ENCODE measurements around the gene SLC27A5. TPM values are rescaled to one million over a fixed set of nuclear protein-coding genes. Genes with fewer than 3 reads are reported as not detected.

SLC27A5 gene
- total and polyA plus RNA-seq, 11 donors: 1.8 to 9.1 (median 3.7) TPM

DNA sequence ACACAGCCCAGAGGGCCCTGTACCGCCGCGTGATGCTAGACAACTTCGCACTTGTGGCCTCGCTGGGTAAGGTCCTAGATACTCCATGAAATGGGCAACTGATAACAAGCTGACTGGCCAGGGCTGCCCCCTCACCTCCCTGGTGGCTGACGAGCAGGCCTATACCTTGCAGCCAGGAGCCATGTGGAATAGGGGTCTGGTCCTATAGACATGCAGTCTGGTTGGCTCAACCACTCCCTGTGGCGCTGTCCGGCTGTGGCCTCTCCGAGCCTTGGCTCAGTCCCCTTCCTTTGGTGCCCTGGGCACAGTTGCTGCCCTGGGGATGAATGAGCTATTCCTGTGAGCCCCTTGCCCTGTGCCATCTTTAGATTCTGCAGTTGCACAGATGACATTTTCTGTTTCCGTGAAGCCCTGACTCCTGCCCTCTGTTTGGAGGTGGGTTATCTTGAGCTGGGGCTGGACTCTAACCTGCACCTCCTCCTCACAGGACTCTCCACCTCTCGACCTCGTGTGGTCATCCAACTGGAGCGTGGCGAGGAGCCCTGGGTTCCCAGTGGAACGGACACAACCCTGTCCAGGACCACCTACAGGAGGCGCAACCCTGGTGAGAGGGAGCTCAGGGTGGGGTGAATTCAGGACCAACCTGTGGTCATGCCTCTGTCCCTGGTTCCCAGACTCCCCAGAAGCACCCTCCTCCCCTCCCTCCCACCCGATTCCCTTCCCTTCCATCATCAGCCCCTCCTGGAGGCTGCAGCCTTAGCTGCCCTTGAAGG, 42.4 kb downstream of the SLC27A5 start:
- intact Hi-C loops (cut with DNase I): no loop called here
- peaks cover 0 to 42% (median 34%) of the 10 kb centered on the region in 9 donors for H3K36me3 ChIP-seq
- no peaks in the 10 kb centered on the region for H3K27me3 ChIP-seq
- H3K4me1 ChIP-seq: peaks cover 4 to 17% (median 13%) of the 10 kb centered on the region in 12 donors
- 92 to 95% (median 93%) methylated on average over 13 to 17 of the region's 17 CpGs for WGBS, 4 donors
- H3K9me3 ChIP-seq: no peaks in the 10 kb centered on the region
- TF ChIP-seq, protein P1, sequence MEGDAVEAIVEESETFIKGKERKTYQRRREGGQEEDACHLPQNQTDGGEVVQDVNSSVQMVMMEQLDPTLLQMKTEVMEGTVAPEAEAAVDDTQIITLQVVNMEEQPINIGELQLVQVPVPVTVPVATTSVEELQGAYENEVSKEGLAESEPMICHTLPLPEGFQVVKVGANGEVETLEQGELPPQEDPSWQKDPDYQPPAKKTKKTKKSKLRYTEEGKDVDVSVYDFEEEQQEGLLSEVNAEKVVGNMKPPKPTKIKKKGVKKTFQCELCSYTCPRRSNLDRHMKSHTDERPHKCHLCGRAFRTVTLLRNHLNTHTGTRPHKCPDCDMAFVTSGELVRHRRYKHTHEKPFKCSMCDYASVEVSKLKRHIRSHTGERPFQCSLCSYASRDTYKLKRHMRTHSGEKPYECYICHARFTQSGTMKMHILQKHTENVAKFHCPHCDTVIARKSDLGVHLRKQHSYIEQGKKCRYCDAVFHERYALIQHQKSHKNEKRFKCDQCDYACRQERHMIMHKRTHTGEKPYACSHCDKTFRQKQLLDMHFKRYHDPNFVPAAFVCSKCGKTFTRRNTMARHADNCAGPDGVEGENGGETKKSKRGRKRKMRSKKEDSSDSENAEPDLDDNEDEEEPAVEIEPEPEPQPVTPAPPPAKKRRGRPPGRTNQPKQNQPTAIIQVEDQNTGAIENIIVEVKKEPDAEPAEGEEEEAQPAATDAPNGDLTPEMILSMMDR (IDR thresholded peaks at IDR 0.05): no peak
- no peak for TF ChIP-seq POLR2A (IDR thresholded peaks at IDR 0.05)
- H3K27ac ChIP-seq: no peak overlapping the region
- DNase-seq: no peak
- ATAC-seq: no peak
- H3K4me3 ChIP-seq: no peak overlapping the region

DNA sequence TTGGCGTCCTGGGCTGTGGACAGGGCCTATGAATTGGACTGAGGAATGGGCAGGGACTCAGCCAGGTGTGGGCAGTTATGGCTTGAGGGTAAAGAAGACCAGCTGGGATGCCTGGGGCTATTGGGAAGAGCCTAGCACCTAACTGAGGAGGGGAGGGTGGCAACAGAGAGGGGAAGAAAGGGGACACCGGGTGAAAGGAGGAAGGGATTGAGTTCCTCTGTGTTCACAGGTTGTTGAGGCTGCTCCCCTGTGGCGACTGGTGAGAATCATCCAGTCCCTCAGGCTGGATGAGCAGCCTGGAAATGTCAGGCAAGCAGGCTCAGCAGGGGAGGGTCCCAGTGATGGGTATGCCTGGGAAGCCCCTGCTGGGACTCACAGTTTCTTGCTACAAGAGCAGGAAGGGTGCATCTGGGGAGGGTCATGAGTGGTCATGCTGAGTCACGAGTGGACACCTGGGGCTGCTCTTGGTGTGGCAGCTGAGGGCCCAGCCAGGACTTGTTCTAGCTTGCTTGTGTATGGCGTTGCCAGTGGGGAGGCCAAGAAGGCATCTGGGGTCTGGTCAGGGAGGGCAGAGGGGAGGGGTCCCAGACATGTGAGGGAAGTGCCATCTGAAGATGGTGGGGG, 43.5 kb downstream of the SLC27A5 start:
- Histone ChIP-seq H3K4me3 (peak overlapping the region in 4 of 12 donors; percentile 2 to 36 (median 16)), H3K36me3 (peaks cover 0 to 36% (median 28%) of the 10 kb centered on the region in 9 donors), H3K27me3 (no peaks in the 10 kb centered on the region), H3K9me3 (no peaks in the 10 kb centered on the region), H3K4me1 (peaks cover 4 to 16% (median 13%) of the 10 kb centered on the region in 12 donors), H3K27ac (no peak overlapping the region)
- TF ChIP-seq POLR2A (IDR thresholded peaks at IDR 0.05): no peak
- TF ChIP-seq, protein P1 (IDR thresholded peaks at IDR 0.05): no peak
- 54 to 70% (median 68%) methylated on average over 5 of the region's 5 CpGs for WGBS, 4 donors
- ATAC-seq (no peak), DNase-seq (no peak)
- intact Hi-C loops (cut with DNase I): no loop called here

DNA sequence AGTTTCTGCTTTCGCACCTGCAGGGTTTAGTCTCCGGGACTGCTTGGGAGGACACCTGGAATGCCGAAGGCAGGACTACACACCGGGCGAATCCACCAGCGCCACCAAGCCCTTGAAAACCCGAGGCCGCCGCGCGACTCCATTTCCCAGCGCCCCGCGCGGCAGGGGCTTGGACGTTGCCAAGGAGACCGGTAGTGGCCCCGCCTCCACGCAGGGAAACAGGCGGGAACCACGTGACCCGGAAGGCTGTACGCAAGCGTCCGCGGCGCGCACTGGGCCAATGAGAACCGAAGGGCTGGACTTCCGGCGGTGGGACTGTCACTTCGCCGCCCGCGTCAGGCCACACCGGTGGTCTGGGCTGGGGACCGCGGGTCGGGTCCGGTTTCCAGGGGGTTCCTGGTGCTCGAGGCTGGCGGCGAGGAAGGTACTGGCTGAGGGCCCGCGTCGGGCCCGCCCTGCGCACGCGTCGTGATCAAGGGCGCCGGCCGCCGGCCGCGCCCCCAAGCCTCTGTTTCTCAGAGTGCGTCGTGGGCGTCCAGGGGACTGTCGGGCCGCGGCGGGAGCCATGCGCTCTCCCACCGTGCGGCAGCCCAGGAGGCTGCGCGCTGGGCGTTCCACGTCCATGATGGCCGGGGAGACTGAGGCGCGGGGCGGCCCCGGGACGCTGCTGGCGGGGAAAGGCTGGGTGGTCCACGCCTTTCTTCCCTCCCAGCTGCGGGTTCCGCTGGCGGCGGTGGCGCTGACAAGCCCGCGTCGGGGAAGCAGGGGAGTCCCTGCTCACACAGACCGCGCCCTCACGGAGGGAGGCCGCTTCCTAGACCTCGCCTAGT, 44.8 kb downstream of the SLC27A5 start, which contains the start of gene ZNF324:
Gene ZNF324 (plus strand): TSS at position 321 of the 830 bp plus-strand sequence. CDS start 2,106 bp downstream, outside the sequence.
- Histone ChIP-seq H3K36me3 (peaks cover 0 to 25% (median 14%) of the 10 kb centered on the region in 9 donors), H3K4me1 (peaks cover 4 to 16% (median 13%) of the 10 kb centered on the region in 12 donors), H3K27me3 (no peaks in the 10 kb centered on the region), H3K9me3 (no peaks in the 10 kb centered on the region), H3K27ac (peak within 1 kb of the TSS in 11 of 12 donors; percentile 55 to 90 (median 77)), H3K4me3 (peak within 1 kb of the TSS; percentile 63 to 100 (median 94))
- DNase-seq: peak; percentile 98 to 99 (median 99)
- 0% methylated on average over 2 to 92 of the region's 92 CpGs for WGBS, 4 donors
- TF ChIP-seq, protein P1 (IDR thresholded peaks at IDR 0.05): peak in 1 of 12 donors; percentile 17
- TF ChIP-seq POLR2A (IDR thresholded peaks at IDR 0.05): peak in 1 of 2 donors; percentile 78
- intact Hi-C loops (cut with DNase I): loop anchor here in 1 of 10 donors (1.0 kb wide), 1 partner anchor 27 kb away; the partner anchor contains the start of gene ZNF132
- peak; percentile 97 to 99 (median 98) for ATAC-seq

Data from heart left ventricle (tissue), 16 donors.